DMS53 treated with DMSO at 0.1 percent for 48 hours (cell line): ENCODE results near the gene WDR44.
"Not testable (repeated sequence)": the region's sequence is repeated elsewhere in the genome, so short reads cannot be mapped to it uniquely, and the experiment has no call there.

ENCODE experiments used
- DNase-seq: peaks from one replicate; lab custom pipeline; 2025; ENCODE audit not compliant: unreplicated experiment; lab: John Stamatoyannopoulos, UW

Gene WDR44

GRCh38 chrX:118345464-118346257 is at the start of gene WDR44:
Gene WDR44 (plus strand): TSS chrX:118346106. CDS start chrX:118346504, 398 bp downstream.
- peak; percentile 91 for DNase-seq

GRCh38 chrX:118305827-118306226 is 40.1 kb upstream of the WDR44 start:
- not testable (repeated sequence) for DNase-seq

- DNase-seq, result no peak
Observed at GRCh38 chrX:118315529-118315928, 30.4 kb upstream of the WDR44 start.

- no peak for DNase-seq
Observed at GRCh38 chrX:118324588-118324987, 21.3 kb upstream of the WDR44 start.

GRCh38 chrX:118325453-118325852 is 20.5 kb upstream of the WDR44 start:
- no peak for DNase-seq

- no peak for DNase-seq
Observed at GRCh38 chrX:118329175-118329574, 16.7 kb upstream of the WDR44 start.

GRCh38 chrX:118337687-118338086 is 8.2 kb upstream of the WDR44 start:
- no peak for DNase-seq

- DNase-seq, result no peak
Observed at GRCh38 chrX:118338930-118339329, 7.0 kb upstream of the WDR44 start.

- DNase-seq, result peak; percentile 30
Observed at GRCh38 chrX:118345045-118345463, 852 bp upstream of the WDR44 start.

GRCh38 chrX:118346258-118347094 is 570 bp downstream of the WDR44 start:
- no peak for DNase-seq

GRCh38 chrX:118347131-118347530 is 1.2 kb downstream of the WDR44 start:
- DNase-seq, result no peak

GRCh38 chrX:118347736-118348135 is 1.8 kb downstream of the WDR44 start:
- DNase-seq, result no peak

- no peak for DNase-seq
Observed at GRCh38 chrX:118348186-118348810, 2.4 kb downstream of the WDR44 start.

- no peak for DNase-seq
Observed at GRCh38 chrX:118349188-118349587, 3.3 kb downstream of the WDR44 start.

GRCh38 chrX:118350221-118350620 is 4.3 kb downstream of the WDR44 start:
- no peak for DNase-seq

GRCh38 chrX:118350706-118351105 is 4.8 kb downstream of the WDR44 start:
- DNase-seq, result no peak

- DNase-seq, result no peak
Observed at GRCh38 chrX:118352566-118352965, 6.7 kb downstream of the WDR44 start.

- DNase-seq, result no peak
Observed at GRCh38 chrX:118353081-118353850, 7.4 kb downstream of the WDR44 start.

GRCh38 chrX:118355225-118355920 is 9.5 kb downstream of the WDR44 start:
- no peak for DNase-seq

GRCh38 chrX:118356154-118356701 is 10.3 kb downstream of the WDR44 start:
- DNase-seq, result no peak
